Body of pancreas (tissue), 4 donors: ENCODE results near the gene DMRT2. TPM values are rescaled to one million over a fixed set of nuclear protein-coding genes. Genes with fewer than 3 reads are reported as not detected.

Experiments
- ATAC-seq: fragments of 150-250 bp; one replicate; pipeline ENCODE4 v1.9.1; 2016
- DNase-seq, 4 donors: peaks; one replicate each; pipeline ENCODE4 v3.0.0-alpha.2; 2019
- H3K27ac ChIP-seq, 4 donors: fragments of 200-600 bp; sonication (generic); 1 replicate in 3 of 4; 2 replicates in 1 of 4; pipeline versions ENCODE4 v1.5.1 to v1.6.1; 2016 to 2019; ENCODE audit warnings: mild to moderate bottlenecking in 1 of 4, mixed read lengths in 1 of 4, moderate library complexity in 1 of 4
- H3K27me3 ChIP-seq, 2 donors: fragments of 200-600 bp; sonication (generic); one replicate each; pipeline ENCODE4 v1.6.0; 2016; ENCODE audit warnings: mild to moderate bottlenecking in 1 of 2
- H3K36me3 ChIP-seq, 2 donors: fragments of 200-600 bp; sonication (generic); replicated peaks in 1 of 2; 2 replicates each; pipeline ENCODE4 v1.5.1; 2016; ENCODE audit warnings: low read depth in 2 of 2; ENCODE audit not compliant: insufficient read depth in 1 of 2
- H3K4me1 ChIP-seq: fragments of 200-600 bp; sonication (generic); one replicate; pipeline ENCODE4 v1.6.0; 2016
- H3K4me3 ChIP-seq, 2 donors: fragments of 200-600 bp; sonication (generic); 1 replicate in 1 of 2; 2 replicates in 1 of 2; pipeline ENCODE4 v1.5.1; 2016 to 2019
- H3K9me3 ChIP-seq, 3 donors: fragments of 200-600 bp; sonication (generic); 1 replicate in 2 of 3; 2 replicates in 1 of 3; pipeline ENCODE4 v1.5.1; 2016
- POLR2A ChIP-seq, 3 donors: fragments of 450-650 bp; IDR thresholded peaks; one replicate each; pipeline ENCODE4 v1.6.1; 2016; ENCODE audit warnings: antibody characterized with exemption in 3 of 3, mild to moderate bottlenecking in 2 of 3
- WGBS, 2 donors: methylation state at CpG; one replicate each; pipeline ENCODE4 v1.1.5; 2017; 5-methylcytosine and 5-hydroxymethylcytosine counted together
- intact Hi-C: fragments of 100-400 bp; cut with DNase I; formaldehyde crosslinking; loops from one replicate; pipeline ENCODE4 v1.15.1; 2023
- total RNA-seq, 2 donors: library from RNA; depleted of rRNA; stranded (reverse); fragments of >200 nt; gene quantifications; one replicate each; pipeline ENCODE4 v1.1.0, GENCODE V29; 2016
- TF ChIP-seq, protein P1 (sequence below), 7 experiments: fragments of 450-650 bp in 4 of 7; fragments of 200-600 bp in 3 of 7; sonication (generic) in 3 of 7; IDR thresholded peaks; one replicate each; pipeline ENCODE4 v1.5.1; 2016 to 2019; ENCODE audit warnings: antibody characterized with exemption in 7 of 7

Gene DMRT2
- total RNA-seq, 2 donors from 2014 or later: 4.0 TPM; not detected in 1

DNA sequence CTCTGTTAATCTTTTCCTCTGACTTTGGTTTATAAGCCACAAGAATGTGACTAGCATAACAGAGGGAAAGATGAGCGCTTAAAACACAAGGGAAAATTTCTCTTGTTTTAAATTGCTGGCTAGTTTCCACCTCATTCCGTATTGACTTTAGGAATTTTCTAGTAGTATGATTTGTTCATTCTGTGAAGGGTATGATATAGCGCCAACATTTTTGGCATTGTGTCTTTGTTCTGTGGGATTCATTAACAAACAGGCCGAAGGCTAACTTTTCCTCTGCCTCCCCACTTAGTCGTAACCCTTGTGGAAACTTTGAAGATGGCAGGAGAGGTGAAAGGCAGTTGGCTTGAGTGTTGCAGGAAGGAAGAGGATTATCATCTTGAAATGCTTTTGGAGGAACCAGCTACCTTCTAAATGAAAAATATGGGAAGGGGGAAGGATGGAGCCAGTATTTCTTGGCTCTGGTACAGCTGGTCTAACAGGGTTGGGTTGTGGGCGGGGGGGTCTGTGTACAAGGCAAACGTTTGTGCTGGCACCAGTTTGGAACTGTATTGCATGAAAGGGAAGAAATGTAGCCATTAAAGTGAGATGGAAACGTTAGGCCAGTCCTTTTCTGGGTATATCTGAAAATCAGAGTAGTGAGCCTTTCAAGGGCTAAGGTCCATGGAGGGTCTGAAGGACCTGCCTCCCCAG, 21.5 kb upstream of the DMRT2 start:
- ATAC-seq: no peak

DNA sequence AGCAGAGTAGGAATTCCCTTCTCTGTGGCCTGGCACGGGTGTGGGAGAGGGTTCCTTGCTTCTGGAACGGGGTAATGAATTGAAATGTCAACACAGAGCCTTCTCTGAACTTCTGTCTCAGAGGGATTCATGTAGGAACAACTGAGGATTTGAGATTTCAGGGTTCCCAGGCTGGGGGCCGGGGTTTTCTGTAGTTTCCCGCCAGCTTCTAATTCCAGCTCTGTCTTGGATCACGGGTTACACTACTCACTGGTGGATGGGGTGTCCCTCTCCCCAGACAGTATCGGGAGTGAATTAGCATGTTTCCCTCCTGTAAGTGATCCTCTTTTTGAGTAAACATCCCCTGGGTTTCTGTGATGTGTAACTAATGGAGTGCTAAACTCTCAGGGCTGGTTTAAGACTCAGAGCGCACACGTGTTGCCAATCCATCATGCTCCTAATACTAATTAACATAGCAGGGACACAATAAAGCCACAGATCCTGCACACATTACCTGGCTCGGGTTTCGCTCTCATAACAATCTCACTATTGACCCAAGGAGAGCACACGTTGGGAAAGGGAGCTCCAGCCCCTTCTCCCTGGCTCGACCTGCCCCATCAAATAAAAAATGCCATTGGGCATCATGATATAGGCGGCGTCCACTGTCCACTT, 18.1 kb upstream of the DMRT2 start:
- no peak for DNase-seq
- H3K4me3 ChIP-seq: no peak overlapping the region
- no peaks in the 10 kb centered on the region for H3K9me3 ChIP-seq
- no peaks in the 10 kb centered on the region for H3K4me1 ChIP-seq
- intact Hi-C loops: no loop called here
- no peak for ATAC-seq
- H3K27me3 ChIP-seq: no peaks in the 10 kb centered on the region
- TF ChIP-seq, protein P1, sequence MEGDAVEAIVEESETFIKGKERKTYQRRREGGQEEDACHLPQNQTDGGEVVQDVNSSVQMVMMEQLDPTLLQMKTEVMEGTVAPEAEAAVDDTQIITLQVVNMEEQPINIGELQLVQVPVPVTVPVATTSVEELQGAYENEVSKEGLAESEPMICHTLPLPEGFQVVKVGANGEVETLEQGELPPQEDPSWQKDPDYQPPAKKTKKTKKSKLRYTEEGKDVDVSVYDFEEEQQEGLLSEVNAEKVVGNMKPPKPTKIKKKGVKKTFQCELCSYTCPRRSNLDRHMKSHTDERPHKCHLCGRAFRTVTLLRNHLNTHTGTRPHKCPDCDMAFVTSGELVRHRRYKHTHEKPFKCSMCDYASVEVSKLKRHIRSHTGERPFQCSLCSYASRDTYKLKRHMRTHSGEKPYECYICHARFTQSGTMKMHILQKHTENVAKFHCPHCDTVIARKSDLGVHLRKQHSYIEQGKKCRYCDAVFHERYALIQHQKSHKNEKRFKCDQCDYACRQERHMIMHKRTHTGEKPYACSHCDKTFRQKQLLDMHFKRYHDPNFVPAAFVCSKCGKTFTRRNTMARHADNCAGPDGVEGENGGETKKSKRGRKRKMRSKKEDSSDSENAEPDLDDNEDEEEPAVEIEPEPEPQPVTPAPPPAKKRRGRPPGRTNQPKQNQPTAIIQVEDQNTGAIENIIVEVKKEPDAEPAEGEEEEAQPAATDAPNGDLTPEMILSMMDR (IDR thresholded peaks at IDR 0.05): no peak
- TF ChIP-seq POLR2A (IDR thresholded peaks at IDR 0.05): no peak
- H3K27ac ChIP-seq: no peak overlapping the region
- WGBS, 2 donors: 26 to 31% methylated on average over 9 to 14 of the region's 14 CpGs
- H3K36me3 ChIP-seq: no peaks in the 10 kb centered on the region

More for the DNA sequence above, 21.5 kb upstream of the DMRT2 start:
- H3K36me3 ChIP-seq: no peaks in the 10 kb centered on the region
- no peak overlapping the region for H3K27ac ChIP-seq
- no peaks in the 10 kb centered on the region for H3K4me1 ChIP-seq
- H3K27me3 ChIP-seq: no peaks in the 10 kb centered on the region
- WGBS, 2 donors: 49 to 56% methylated on average over 8 of the region's 8 CpGs
- no peak overlapping the region for H3K4me3 ChIP-seq
- H3K9me3 ChIP-seq: no peaks in the 10 kb centered on the region
- TF ChIP-seq, protein P1 (IDR thresholded peaks at IDR 0.05): no peak
- TF ChIP-seq POLR2A (IDR thresholded peaks at IDR 0.05): no peak
- DNase-seq: no peak
- intact Hi-C loops: no loop called here

DNA sequence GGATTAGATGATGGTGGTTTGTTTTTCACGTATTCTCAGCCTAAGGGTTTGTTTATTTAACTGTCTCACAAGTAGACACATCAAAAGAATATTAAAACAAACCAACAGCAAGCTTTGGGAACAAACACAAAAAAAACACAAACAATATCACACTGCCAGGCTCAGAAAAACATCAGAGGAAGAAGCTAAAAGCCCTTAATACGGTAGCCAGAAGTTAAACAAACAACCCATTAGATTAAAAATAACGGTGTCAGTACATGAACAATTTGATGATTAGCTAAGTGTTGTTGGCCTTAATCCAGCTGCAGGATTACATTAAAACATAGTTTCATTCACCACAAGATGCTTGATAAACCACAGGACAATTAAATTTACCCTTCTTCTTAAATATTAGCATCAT, 15.9 kb upstream of the DMRT2 start:
- Histone ChIP-seq H3K4me3 (no peak overlapping the region), H3K27ac (no peak overlapping the region), H3K4me1 (no peaks in the 10 kb centered on the region), H3K9me3 (no peaks in the 10 kb centered on the region), H3K27me3 (no peaks in the 10 kb centered on the region), H3K36me3 (no peaks in the 10 kb centered on the region)
- intact Hi-C loops: no loop called here
- DNase-seq (no peak), ATAC-seq (no peak)
- TF ChIP-seq, protein P1 (IDR thresholded peaks at IDR 0.05): no peak
- no peak for TF ChIP-seq POLR2A (IDR thresholded peaks at IDR 0.05)
- WGBS, 2 donors: 15 to 19% methylated on average over 3 of the region's 3 CpGs

DNA sequence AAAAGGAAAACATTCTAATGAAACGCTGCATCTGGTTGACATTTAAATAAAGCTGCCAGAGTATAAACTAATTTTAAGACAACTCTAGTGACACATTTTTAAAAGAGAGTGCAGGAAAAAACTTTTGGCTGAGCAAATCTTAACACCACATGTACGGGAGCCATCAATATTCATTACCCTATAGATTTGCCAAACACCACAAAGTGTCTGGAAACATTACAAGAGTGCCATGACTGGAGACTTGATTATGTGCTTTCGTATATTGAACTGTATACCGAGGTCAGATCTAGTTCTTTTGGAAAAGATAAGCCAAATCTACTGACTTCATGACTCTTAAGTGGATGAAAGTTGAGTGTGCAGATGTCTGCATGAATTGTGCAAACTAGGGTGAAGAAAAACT, 10.6 kb upstream of the DMRT2 start:
- ATAC-seq: no peak
- H3K4me1 ChIP-seq: peaks cover 5% of the 10 kb centered on the region
- no peaks in the 10 kb centered on the region for H3K9me3 ChIP-seq
- H3K27ac ChIP-seq: no peak overlapping the region
- DNase-seq: no peak
- 31 to 45% methylated on average over 4 of the region's 4 CpGs for WGBS, 2 donors
- H3K36me3 ChIP-seq: no peaks in the 10 kb centered on the region
- H3K4me3 ChIP-seq: no peak overlapping the region
- intact Hi-C loops: no loop called here
- TF ChIP-seq, protein P1 (IDR thresholded peaks at IDR 0.05): no peak
- no peak for TF ChIP-seq POLR2A (IDR thresholded peaks at IDR 0.05)
- peaks cover 0 to 32% of the 10 kb centered on the region in 2 donors for H3K27me3 ChIP-seq
